ENCODE data around the gene MISP3. TPM values are rescaled to one million over a fixed set of nuclear protein-coding genes. Genes with fewer than 3 reads are reported as not detected.
"Not testable (repeated sequence)": the region's sequence is repeated elsewhere in the genome, so short reads cannot be mapped to it uniquely, and the experiment has no call there.

Gene MISP3
- 1 to 10 TPM; 2.4 to 2.5 TPM for total RNA-seq

GRCh38 chr19:14072535-14073260 lies at the start of gene MISP3:
Gene MISP3 (plus strand): TSS chr19:14072786. CDS start chr19:14073310, 524 bp downstream.
- H3K27ac Mint-ChIP-seq: no peak within 1 kb of the TSS
- H3K4me1 Mint-ChIP-seq (ENCODE audit: low read depth): peaks cover 13% of the 10 kb centered on the region
- intact Hi-C loops (cut with micrococcal nuclease): loop anchor here (1.0 to 10.0 kb wide), 3 partner anchors 120 to 478 kb away; partner anchors contain the start of gene DCAF15
- no peaks in the 10 kb centered on the region for H3K36me3 Mint-ChIP-seq
- peak within 1 kb of the TSS; percentile 95 for H3K4me3 Mint-ChIP-seq
- DNase-seq: peak; percentile 58
- H3K9me3 Mint-ChIP-seq: no peaks in the 10 kb centered on the region
- ChIA-PET POLR2A (interaction anchor here (1.0 to 1.6 kb wide), 2 partner anchors 64 to 192 kb away, joined by 3 read pairs; partner anchors contain the start of gene ASF1B), CTCF (interaction anchor here (0.6 to 6.9 kb wide), 36 partner anchors 8 to 325 kb away, joined by 3 to 83 read pairs (median 4); partner anchors contain the start of genes ASF1B, IL27RA and PALM3)
- no peaks in the 10 kb centered on the region for H3K27me3 Mint-ChIP-seq

GRCh38 chr19:14023404-14024235 lies 49.0 kb upstream of the MISP3 start:
- no peaks in the 10 kb centered on the region for H3K27me3 Mint-ChIP-seq
- no peak overlapping the region for H3K4me3 Mint-ChIP-seq
- CTCF ChIA-PET: interaction anchor here (0.7 to 2.9 kb wide), 5 partner anchors 8 to 49 kb away, joined by 3 to 12 read pairs (median 4); partner anchors contain the start of genes IL27RA and MISP3
- POLR2A ChIA-PET: interaction anchor here (0.8 kb wide), 1 partner anchor 15 kb away, joined by 4 read pairs; no protein-coding TSS in a partner anchor
- intact Hi-C loops (cut with micrococcal nuclease): no loop called here
- DNase-seq: peak; percentile 38
- no peaks in the 10 kb centered on the region for H3K9me3 Mint-ChIP-seq
- peaks cover 8% of the 10 kb centered on the region for H3K4me1 Mint-ChIP-seq (ENCODE audit: low read depth)
- no peaks in the 10 kb centered on the region for H3K36me3 Mint-ChIP-seq
- H3K27ac Mint-ChIP-seq: no peak overlapping the region

GRCh38 chr19:14026652-14027192 lies 45.9 kb upstream of the MISP3 start:
- H3K27me3 Mint-ChIP-seq; H3K36me3 Mint-ChIP-seq; H3K9me3 Mint-ChIP-seq; H3K4me3 Mint-ChIP-seq; intact Hi-C loops (cut with micrococcal nuclease); H3K27ac Mint-ChIP-seq; DNase-seq; POLR2A ChIA-PET: not testable (repeated sequence)
- peaks cover 15% of the 10 kb centered on the region for H3K4me1 Mint-ChIP-seq (ENCODE audit: low read depth)
- CTCF ChIA-PET: interaction anchor here (0.7 to 1.5 kb wide), 2 partner anchors 33 to 48 kb away, joined by 4 read pairs; no protein-coding TSS in a partner anchor

- intact Hi-C loops (cut with micrococcal nuclease): no loop called here
- Mint-ChIP-seq H3K9me3 (no peaks in the 10 kb centered on the region), H3K4me1 (ENCODE audit: low read depth) (peaks cover 18% of the 10 kb centered on the region), H3K27ac (no peak within 1 kb of the TSS), H3K27me3 (no peaks in the 10 kb centered on the region), H3K4me3 (no peak within 1 kb of the TSS), H3K36me3 (peaks cover 2% of the 10 kb centered on the region)
- CTCF ChIA-PET: interaction anchor here (0.7 to 1.5 kb wide), 3 partner anchors 31 to 445 kb away, joined by 3 to 4 read pairs (median 3); no protein-coding TSS in a partner anchor
- DNase-seq: no peak
- POLR2A ChIA-PET: interaction anchor here (0.6 kb wide), 1 partner anchor 38 kb away, joined by 3 read pairs; no protein-coding TSS in a partner anchor
Measured at GRCh38 chr19:14027856-14028450, 44.6 kb upstream of the MISP3 start, which contains the start of gene RLN3. Gene RLN3 (plus strand): TSS chr19:14028148. CDS start chr19:14028205, 57 bp downstream.

- ChIA-PET POLR2A (interaction anchor here (1.3 kb wide), 1 partner anchor 25 kb away, joined by 3 read pairs; no protein-coding TSS in a partner anchor), CTCF (interaction anchor here (0.7 to 1.0 kb wide), 2 partner anchors 30 to 444 kb away, joined by 3 read pairs; no protein-coding TSS in a partner anchor)
- DNase-seq: no peak
- H3K4me3 Mint-ChIP-seq: no peak overlapping the region
- intact Hi-C loops (cut with micrococcal nuclease): no loop called here
- H3K4me1 Mint-ChIP-seq (ENCODE audit: low read depth): peaks cover 16% of the 10 kb centered on the region
- H3K36me3 Mint-ChIP-seq: peaks cover 4% of the 10 kb centered on the region
- no peaks in the 10 kb centered on the region for H3K27me3 Mint-ChIP-seq
- H3K9me3 Mint-ChIP-seq: no peaks in the 10 kb centered on the region
- no peak overlapping the region for H3K27ac Mint-ChIP-seq
Measured at GRCh38 chr19:14028901-14029300, 43.7 kb upstream of the MISP3 start.

GRCh38 chr19:14030997-14031718 lies 41.4 kb upstream of the MISP3 start:
- Mint-ChIP-seq H3K9me3 (no peaks in the 10 kb centered on the region), H3K4me3 (peak overlapping the region; percentile 93), H3K27ac (peak overlapping the region; percentile 91), H3K27me3 (no peaks in the 10 kb centered on the region), H3K4me1 (ENCODE audit: low read depth) (peaks cover 19% of the 10 kb centered on the region), H3K36me3 (peaks cover 7% of the 10 kb centered on the region)
- ChIA-PET CTCF (interaction anchor here (0.6 to 2.1 kb wide), 26 partner anchors 9 to 210 kb away, joined by 3 to 14 read pairs (median 5); partner anchors contain the start of genes DCAF15, MISP3 and RFX1), POLR2A (interaction anchor here (0.9 to 1.8 kb wide), 14 partner anchors 9 to 150 kb away, joined by 3 to 15 read pairs (median 5); partner anchors contain the start of genes DCAF15 and RFX1)
- intact Hi-C loops (cut with micrococcal nuclease): loop anchor here (1.0 to 5.0 kb wide), 3 partner anchors 45 to 149 kb away; partner anchors contain the start of gene DCAF15
- DNase-seq: no peak

- CTCF ChIA-PET: interaction anchor here (0.6 to 2.1 kb wide), 25 partner anchors 10 to 193 kb away, joined by 3 to 14 read pairs (median 5); partner anchors contain the start of genes DCAF15, MISP3 and RFX1
- POLR2A ChIA-PET: interaction anchor here (0.9 to 1.8 kb wide), 15 partner anchors 10 to 151 kb away, joined by 3 to 15 read pairs (median 5); partner anchors contain the start of genes DCAF15 and RFX1
- intact Hi-C loops (cut with micrococcal nuclease): loop anchor here (1.0 to 5.0 kb wide), 3 partner anchors 46 to 150 kb away; partner anchors contain the start of gene DCAF15
- DNase-seq: peak; percentile 86
- H3K4me3 Mint-ChIP-seq: peak within 1 kb of the TSS; percentile 93
- peak within 1 kb of the TSS; percentile 91 for H3K27ac Mint-ChIP-seq
- no peaks in the 10 kb centered on the region for H3K27me3 Mint-ChIP-seq
- H3K9me3 Mint-ChIP-seq: no peaks in the 10 kb centered on the region
- H3K36me3 Mint-ChIP-seq: peaks cover 9% of the 10 kb centered on the region
- H3K4me1 Mint-ChIP-seq (ENCODE audit: low read depth): peaks cover 21% of the 10 kb centered on the region
Measured at GRCh38 chr19:14031719-14032480, 40.7 kb upstream of the MISP3 start, which contains the start of gene IL27RA. Gene IL27RA (plus strand): TSS chr19:14031762. CDS start chr19:14031873, 111 bp downstream.

GRCh38 chr19:14033946-14034345 lies 38.6 kb upstream of the MISP3 start:
- no peak for DNase-seq
- Mint-ChIP-seq H3K36me3 (peaks cover 17% of the 10 kb centered on the region), H3K9me3 (no peaks in the 10 kb centered on the region), H3K4me3 (peak overlapping the region; percentile 6), H3K27me3 (no peaks in the 10 kb centered on the region), H3K4me1 (ENCODE audit: low read depth) (peaks cover 24% of the 10 kb centered on the region), H3K27ac (peak overlapping the region; percentile 30)
- ChIA-PET POLR2A (no interaction called here), CTCF (interaction anchor here (1.0 to 1.9 kb wide), 2 partner anchors 8 to 38 kb away, joined by 3 to 7 read pairs; partner anchors contain the start of gene MISP3)
- intact Hi-C loops (cut with micrococcal nuclease): loop anchor here (5.0 kb wide), 2 partner anchors 82 to 152 kb away; partner anchors contain the start of gene DCAF15

GRCh38 chr19:14035159-14035558 lies 37.4 kb upstream of the MISP3 start:
- H3K9me3 Mint-ChIP-seq; H3K27ac Mint-ChIP-seq; H3K27me3 Mint-ChIP-seq; H3K4me3 Mint-ChIP-seq; DNase-seq; intact Hi-C loops (cut with micrococcal nuclease): not testable (repeated sequence)
- ChIA-PET POLR2A (interaction anchor here (0.6 kb wide), 1 partner anchor 35 kb away, joined by 3 read pairs; no protein-coding TSS in a partner anchor), CTCF (interaction anchor here (1.1 to 2.0 kb wide), 3 partner anchors 13 to 37 kb away, joined by 3 to 6 read pairs (median 4); partner anchors contain the start of gene MISP3)
- peaks cover 27% of the 10 kb centered on the region for H3K4me1 Mint-ChIP-seq (ENCODE audit: low read depth)
- peaks cover 27% of the 10 kb centered on the region for H3K36me3 Mint-ChIP-seq

All from activated CD4-positive, alpha-beta memory T cell treated with anti-CD3 and anti-CD28 coated beads for 36 hours (primary cell).